ENCODE data around the gene OBSCN. TPM values are rescaled to one million over a fixed set of nuclear protein-coding genes. Genes with fewer than 3 reads are reported as not detected.

The OBSCN gene
- total RNA-seq, 1 experiment from 2014 or later, result 10.5 TPM

DNA sequence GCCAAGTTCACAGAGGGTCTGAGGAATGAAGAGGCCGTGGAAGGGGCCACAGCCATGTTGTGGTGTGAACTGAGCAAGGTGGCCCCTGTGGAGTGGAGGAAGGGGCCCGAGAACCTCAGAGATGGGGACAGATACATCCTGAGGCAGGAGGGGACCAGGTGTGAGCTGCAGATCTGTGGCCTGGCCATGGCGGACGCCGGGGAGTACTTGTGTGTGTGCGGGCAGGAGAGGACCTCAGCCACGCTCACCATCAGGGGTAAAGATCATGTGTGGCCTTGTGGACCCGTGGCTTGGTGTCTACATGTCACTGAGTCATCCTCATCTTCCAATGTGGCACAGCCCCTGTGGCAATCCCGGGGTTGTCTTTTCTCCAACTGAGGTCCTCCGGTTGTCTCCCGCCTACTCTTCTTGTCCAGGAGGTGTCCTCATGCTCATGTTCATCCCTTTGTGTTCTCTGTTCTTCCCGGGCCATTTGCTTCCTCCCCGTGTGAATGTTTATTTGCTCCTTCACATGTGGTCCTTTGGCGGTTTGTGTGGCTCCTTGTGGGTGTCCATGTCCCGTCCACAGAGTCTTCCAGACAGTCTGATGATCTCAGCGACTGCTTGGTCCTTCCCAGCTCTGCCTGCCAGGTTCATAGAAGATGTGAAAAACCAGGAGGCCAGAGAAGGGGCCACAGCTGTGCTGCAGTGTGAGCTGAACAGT is 84.2 kb downstream of the OBSCN start:
- no peak overlapping the region for H3K4me3 ChIP-seq (ENCODE audit: low read depth in 2 of 2, low read length in 2 of 2)
- no peaks in the 10 kb centered on the region for H3K4me1 ChIP-seq (ENCODE audit: control insufficient read depth, insufficient read depth, low read length)
- DNase-seq (ENCODE audit: low read depth, low spot score) (no peak), ATAC-seq (no peak)
- BruUV-seq (replicated peaks), result no TSS peak
- in situ Hi-C loops (cut with HindIII; ENCODE audit: low pct_unique_long_range_greater_than_20kb, low sequenced_read_pairs) (no loop called here), intact Hi-C loops (cut with micrococcal nuclease; ENCODE audit: unreplicated experiment) (no loop called here)
- no peaks in the 10 kb centered on the region for H3K27me3 ChIP-seq (ENCODE audit: control insufficient read depth, insufficient read depth, low read length)
- no peaks in the 10 kb centered on the region for H3K36me3 ChIP-seq (ENCODE audit: control insufficient read depth, insufficient read depth, low read length)
- H3K27ac ChIP-seq (ENCODE audit: low read length), result no peak overlapping the region
- H3K9me3 ChIP-seq (ENCODE audit: control insufficient read depth, insufficient read depth, low read depth, low read length), result no peaks in the 10 kb centered on the region
- TF ChIP-seq TCF7L2 (IDR thresholded peaks at IDR 0.05; ENCODE audit: low read depth, low read length) (no peak), POLR2AphosphoS5 (IDR thresholded peaks at IDR 0.05; ENCODE audit: low read depth, low read length) (no peak), SIN3A (IDR thresholded peaks at IDR 0.05; ENCODE audit: borderline replicate concordance, insufficient read depth, low read depth, low read length) (no peak), REST (IDR thresholded peaks at IDR 0.05; ENCODE audit: insufficient read depth in 1 of 2, low read depth in 2 of 2, low read length in 1 of 2) (no peak)
- TF ChIP-seq, protein P1, sequence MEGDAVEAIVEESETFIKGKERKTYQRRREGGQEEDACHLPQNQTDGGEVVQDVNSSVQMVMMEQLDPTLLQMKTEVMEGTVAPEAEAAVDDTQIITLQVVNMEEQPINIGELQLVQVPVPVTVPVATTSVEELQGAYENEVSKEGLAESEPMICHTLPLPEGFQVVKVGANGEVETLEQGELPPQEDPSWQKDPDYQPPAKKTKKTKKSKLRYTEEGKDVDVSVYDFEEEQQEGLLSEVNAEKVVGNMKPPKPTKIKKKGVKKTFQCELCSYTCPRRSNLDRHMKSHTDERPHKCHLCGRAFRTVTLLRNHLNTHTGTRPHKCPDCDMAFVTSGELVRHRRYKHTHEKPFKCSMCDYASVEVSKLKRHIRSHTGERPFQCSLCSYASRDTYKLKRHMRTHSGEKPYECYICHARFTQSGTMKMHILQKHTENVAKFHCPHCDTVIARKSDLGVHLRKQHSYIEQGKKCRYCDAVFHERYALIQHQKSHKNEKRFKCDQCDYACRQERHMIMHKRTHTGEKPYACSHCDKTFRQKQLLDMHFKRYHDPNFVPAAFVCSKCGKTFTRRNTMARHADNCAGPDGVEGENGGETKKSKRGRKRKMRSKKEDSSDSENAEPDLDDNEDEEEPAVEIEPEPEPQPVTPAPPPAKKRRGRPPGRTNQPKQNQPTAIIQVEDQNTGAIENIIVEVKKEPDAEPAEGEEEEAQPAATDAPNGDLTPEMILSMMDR (IDR thresholded peaks at IDR 0.05), result no peak
- POLR2A ChIA-PET, result no interaction called here
- CTCF ChIA-PET, result interaction anchor here (0.5 kb wide), 1 partner anchor 25 kb away, joined by 3 read pairs; no protein-coding TSS in a partner anchor

GRCh38 chr1:228292609-228292911 is 84.7 kb downstream of the OBSCN start:
- TF ChIP-seq POLR2AphosphoS5 (IDR thresholded peaks at IDR 0.05; ENCODE audit: low read depth, low read length), result no peak
- TF ChIP-seq, protein P1 (IDR thresholded peaks at IDR 0.05), result no peak
- no peak for TF ChIP-seq TCF7L2 (IDR thresholded peaks at IDR 0.05; ENCODE audit: low read depth, low read length)
- no peak for TF ChIP-seq SIN3A (IDR thresholded peaks at IDR 0.05; ENCODE audit: borderline replicate concordance, insufficient read depth, low read depth, low read length)
- no TSS peak for BruUV-seq (replicated peaks)
- H3K4me1 ChIP-seq (ENCODE audit: control insufficient read depth, insufficient read depth, low read length), result no peaks in the 10 kb centered on the region
- no peaks in the 10 kb centered on the region for H3K27me3 ChIP-seq (ENCODE audit: control insufficient read depth, insufficient read depth, low read length)
- no peak overlapping the region for H3K4me3 ChIP-seq (ENCODE audit: low read depth in 2 of 2, low read length in 2 of 2)
- CTCF ChIA-PET, result no interaction called here
- H3K27ac ChIP-seq (ENCODE audit: low read length), result no peak overlapping the region
- no peaks in the 10 kb centered on the region for H3K9me3 ChIP-seq (ENCODE audit: control insufficient read depth, insufficient read depth, low read depth, low read length)
- DNase-seq (ENCODE audit: low read depth, low spot score) (no peak), ATAC-seq (no peak)
- in situ Hi-C loops (cut with HindIII; ENCODE audit: low pct_unique_long_range_greater_than_20kb, low sequenced_read_pairs), result no loop called here
- intact Hi-C loops (cut with micrococcal nuclease; ENCODE audit: unreplicated experiment), result no loop called here
- no peaks in the 10 kb centered on the region for H3K36me3 ChIP-seq (ENCODE audit: control insufficient read depth, insufficient read depth, low read length)
- POLR2A ChIA-PET, result no interaction called here
